ENCODE data around the gene DNAH7. TPM values are rescaled to one million over a fixed set of nuclear protein-coding genes. Genes with fewer than 3 reads are reported as not detected.

DNAH7 gene
- total and polyA plus RNA-seq, 2 of the 8 experiments (the other 6 are each of a cell fraction or from before 2014, with no cell fraction given) = 0.07 to 0.08 TPM

- no peak overlapping the region for H3K9ac ChIP-seq (replicated peaks in 1 of 4; ENCODE audit: extremely low read depth in 1 of 4, low read depth in 3 of 4, low read length in 3 of 4)
- TF ChIP-seq SIX5 (IDR thresholded peaks at IDR 0.05; ENCODE audit: low read depth, low read length) (no peak), ATF3 (IDR thresholded peaks at IDR 0.05; ENCODE audit: insufficient read depth, low read depth, low read length) (no peak), ZNF274 (IDR thresholded peaks at IDR 0.05; ENCODE audit: borderline replicate concordance, extremely low read depth, low read length) (no peak), HDAC6 (IDR thresholded peaks at IDR 0.05; ENCODE audit: low read depth, low read length) (no peak), ASH2L (IDR thresholded peaks at IDR 0.05; ENCODE audit: low read length) (no peak), KDM5A (IDR thresholded peaks at IDR 0.05; ENCODE audit: low read length) (no peak)
- no peak overlapping the region for H3K23ac ChIP-seq (ENCODE audit: insufficient read length)
- WGBS, 2 experiments (ENCODE audit: extremely low coverage in 1 of 2, insufficient coverage in 1 of 2, insufficient read length in 1 of 2, insufficient replicate concordance in 2 of 2, low coverage in 1 of 2, low lambda C conversion rate in 2 of 2, missing lambda C conversion rate in 1 of 2) = 78% methylated on average over 2 of the region's 2 CpGs; no CpG with 5 or more reads in 1 of the 2 experiments
- no peak overlapping the region for H2BK5ac ChIP-seq (ENCODE audit: low read depth, low read length)
- no peak overlapping the region for H2AFZ ChIP-seq (ENCODE audit: low read length)
- no peak overlapping the region for H3K14ac ChIP-seq (ENCODE audit: insufficient read length)
- no peak overlapping the region for H4K8ac ChIP-seq (ENCODE audit: extremely low read depth, insufficient read depth, low read length)
- H3K27me3 ChIP-seq (replicated peaks in 1 of 4; ENCODE audit: control insufficient read depth in 3 of 4, extremely low read depth in 1 of 4, insufficient read depth in 3 of 4, low read length in 3 of 4) = no peaks in the 10 kb centered on the region
- H2BK120ac ChIP-seq (replicated peaks; ENCODE audit: low read depth, low read length) = no peak overlapping the region
- CTCF ChIA-PET (ENCODE audit: partially characterized antibody) = no interaction called here
- POLR2A ChIA-PET (ENCODE audit: partially characterized antibody) = no interaction called here
- DNase-seq (ENCODE audit: low read depth in 1 of 2, low spot score in 2 of 2) (no peak), FAIRE-seq (no peak)
- H2AK5ac ChIP-seq (ENCODE audit: low read depth, low read length) = no peak overlapping the region
- no peak overlapping the region for H2BK20ac ChIP-seq (ENCODE audit: low read length)
- no peak overlapping the region for H3K27ac ChIP-seq (ENCODE audit: low read depth, low read length)
- no peaks in the 10 kb centered on the region for H3K79me2 ChIP-seq (ENCODE audit: control insufficient read depth in 1 of 2, insufficient read depth in 2 of 2, low read length in 2 of 2)
- no peaks in the 10 kb centered on the region for H3K79me1 ChIP-seq (ENCODE audit: low read depth, low read length)
- H3K56ac ChIP-seq (replicated peaks; ENCODE audit: insufficient read length, low read depth, low read length) = no peak overlapping the region
- no peak overlapping the region for H3K18ac ChIP-seq (ENCODE audit: extremely low read depth, low read length)
- no peak overlapping the region for H4K91ac ChIP-seq (replicated peaks; ENCODE audit: insufficient read length, low read length)
- no peak overlapping the region for H2BK15ac ChIP-seq (ENCODE audit: low read length)
- no peak overlapping the region for H4K5ac ChIP-seq (ENCODE audit: insufficient read length, low read depth, low read length)
- H4K20me1 ChIP-seq (replicated peaks in 1 of 2; ENCODE audit: control insufficient read depth in 1 of 2, insufficient read depth in 2 of 2, low read length in 2 of 2) = no peaks in the 10 kb centered on the region
- H3K36me3 ChIP-seq (ENCODE audit: control insufficient read depth in 2 of 4, insufficient read depth in 4 of 4, low read length in 3 of 4) = no peaks in the 10 kb centered on the region
- H3K4me3 ChIP-seq (ENCODE audit: extremely low read depth in 1 of 4, insufficient read depth in 2 of 4, low read depth in 3 of 4, low read length in 4 of 4) = no peak overlapping the region
- no peak overlapping the region for H3K4me2 ChIP-seq (ENCODE audit: insufficient read depth in 1 of 2, low read depth in 2 of 2, low read length in 2 of 2)
- no peaks in the 10 kb centered on the region for H3K23me2 ChIP-seq (ENCODE audit: low read depth, low read length)
- no peaks in the 10 kb centered on the region for H3K9me3 ChIP-seq (ENCODE audit: insufficient read depth in 2 of 2, low read depth in 1 of 2, low read length in 1 of 2)
- H3K4me1 ChIP-seq (replicated peaks in 1 of 4; ENCODE audit: control insufficient read depth in 3 of 4, insufficient read depth in 4 of 4, low read length in 3 of 4) = no peaks in the 10 kb centered on the region
- H2BK12ac ChIP-seq (ENCODE audit: low read depth, low read length) = no peak overlapping the region
- H3K4ac ChIP-seq (replicated peaks; ENCODE audit: insufficient read length, low read depth, low read length) = no peak overlapping the region
Measured at GRCh38 chr2:196036442-196036841, 32.2 kb downstream of the DNAH7 start.
